Gastrocnemius medialis (tissue), 4 donors: ENCODE results near the gene RARA. TPM values are rescaled to one million over a fixed set of nuclear protein-coding genes. Genes with fewer than 3 reads are reported as not detected.

ENCODE experiments used
- ATAC-seq, 2 donors: fragments of 150-250 bp; one replicate each; pipeline ENCODE4 v1.9.1; 2016
- DNase-seq, 2 donors: peaks; one replicate each; pipeline ENCODE4 v3.0.0-alpha.2; 2019
- H3K27ac ChIP-seq, 4 donors: fragments of 200-600 bp; sonication (generic); 1 replicate in 1 of 4; 2 replicates in 3 of 4; pipeline ENCODE4 v1.5.1; 2016 to 2018; ENCODE audit warnings: mild to moderate bottlenecking in 2 of 4, moderate library complexity in 1 of 4
- H3K27me3 ChIP-seq, 3 donors: fragments of 200-600 bp; sonication (generic) in 2 of 3; 1 replicate in 1 of 3; 2 replicates in 2 of 3; pipeline versions ENCODE4 v1.5.1 to v1.6.0; 2016 to 2019; ENCODE audit warnings: mild to moderate bottlenecking in 1 of 3, moderate library complexity in 1 of 3
- H3K36me3 ChIP-seq, 2 donors: fragments of 200-600 bp; sonication (generic) in 1 of 2; one replicate each; pipeline ENCODE4 v1.5.1; 2017 to 2018
- H3K4me1 ChIP-seq, 2 donors: fragments of 200-600 bp; sonication (generic) in 1 of 2; one replicate each; pipeline ENCODE4 v1.5.1; 2016 to 2017; ENCODE audit warnings: mild to moderate bottlenecking in 2 of 2
- H3K4me3 ChIP-seq, 4 donors: fragments of 200-600 bp; sonication (generic) in 3 of 4; 1 replicate in 1 of 4; 2 replicates in 3 of 4; pipeline ENCODE4 v1.5.1; 2016 to 2019; ENCODE audit warnings: mild to moderate bottlenecking in 2 of 4
- H3K9me3 ChIP-seq, 3 donors: fragments of 200-600 bp; sonication (generic) in 2 of 3; 1 replicate in 1 of 3; 2 replicates in 2 of 3; pipeline ENCODE4 v1.5.1; 2016 to 2019
- CTCF ChIP-seq, 5 experiments: fragments of 450-650 bp in 3 of 5; fragments of 200-600 bp in 2 of 5; sonication (generic) in 2 of 5; IDR thresholded peaks in 4 of 5; conservative IDR thresholded peaks in 1 of 5; 1 replicate in 4 of 5; 2 replicates in 1 of 5; pipeline ENCODE4 v1.5.1; 2016 to 2019; ENCODE audit warnings: antibody characterized with exemption in 5 of 5, mild to moderate bottlenecking in 3 of 5, moderate library complexity in 3 of 5
- POLR2A ChIP-seq, 2 donors: fragments of 450-650 bp; IDR thresholded peaks; one replicate each; pipeline ENCODE4 v1.6.1; 2017; ENCODE audit warnings: antibody characterized with exemption in 2 of 2, mild to moderate bottlenecking in 2 of 2, moderate library complexity in 2 of 2
- in situ Hi-C, 4 donors: fragments of 200-750 bp; cut with MboI; loops; one replicate each; pipeline versions ENCODE4 v1.15.0 to v1.8.0; 2017; ENCODE audit warnings: low sequenced_read_pairs in 4 of 4
- intact Hi-C: fragments of 100-400 bp; cut with DNase I; formaldehyde crosslinking; loops from one replicate; pipeline ENCODE4 v1.15.1; 2023; ENCODE audit warnings: low total_unique reads
- total RNA-seq, 4 donors: library from RNA; depleted of rRNA; stranded (reverse); fragments of >200 nt; gene quantifications; one replicate each; pipeline versions ENCODE4 v1.1.0 to v1.2.3, GENCODE V29; 2016

The RARA gene
- total RNA-seq, 4 donors from 2014 or later, result 20.3 to 67.0 (median 48.4) TPM

- Histone ChIP-seq H3K27ac (no peak overlapping the region), H3K4me1 (no peaks in the 10 kb centered on the region), H3K27me3 (no peaks in the 10 kb centered on the region), H3K4me3 (no peak overlapping the region), H3K36me3 (no peaks in the 10 kb centered on the region), H3K9me3 (no peaks in the 10 kb centered on the region)
- intact Hi-C loops, result loop anchor here (1.0 to 5.0 kb wide), 4 partner anchors 42 to 134 kb away; partner anchors contain the start of gene IGFBP4
- in situ Hi-C loops, result no loop called here
- peak in 1 of 2 donors; percentile 74 for ATAC-seq
- TF ChIP-seq CTCF (IDR thresholded peaks at IDR 0.05 in 4 of 5, conservative IDR thresholded peaks at IDR 0.05 in 1 of 5) (peak; percentile 47 to 71 (median 56)), POLR2A (IDR thresholded peaks at IDR 0.05) (no peak)
- no peak for DNase-seq
Measured at GRCh38 chr17:40399185-40399584, 90.2 kb downstream of the RARA start.

- no peaks in the 10 kb centered on the region for H3K4me1 ChIP-seq
- no peak overlapping the region for H3K4me3 ChIP-seq
- intact Hi-C loops (no loop called here), in situ Hi-C loops (no loop called here)
- no peaks in the 10 kb centered on the region for H3K36me3 ChIP-seq
- no peak for TF ChIP-seq POLR2A (IDR thresholded peaks at IDR 0.05)
- no peak for TF ChIP-seq CTCF (IDR thresholded peaks at IDR 0.05 in 4 of 5, conservative IDR thresholded peaks at IDR 0.05 in 1 of 5)
- H3K27me3 ChIP-seq, result no peaks in the 10 kb centered on the region
- H3K9me3 ChIP-seq, result no peaks in the 10 kb centered on the region
- no peak for ATAC-seq
- H3K27ac ChIP-seq, result no peak overlapping the region
- no peak for DNase-seq
Measured at GRCh38 chr17:40402668-40403067, 93.7 kb downstream of the RARA start.

GRCh38 chr17:40404003-40404402 is 95.0 kb downstream of the RARA start:
- Histone ChIP-seq H3K36me3 (no peaks in the 10 kb centered on the region), H3K4me1 (no peaks in the 10 kb centered on the region), H3K4me3 (no peak overlapping the region), H3K27me3 (no peaks in the 10 kb centered on the region), H3K9me3 (no peaks in the 10 kb centered on the region), H3K27ac (no peak overlapping the region)
- intact Hi-C loops, result no loop called here
- DNase-seq (no peak), ATAC-seq (no peak)
- in situ Hi-C loops, result no loop called here
- TF ChIP-seq CTCF (IDR thresholded peaks at IDR 0.05 in 4 of 5, conservative IDR thresholded peaks at IDR 0.05 in 1 of 5), result no peak
- TF ChIP-seq POLR2A (IDR thresholded peaks at IDR 0.05), result no peak

Other genes with a start within 250 kb of the RARA start
- gene THRA, start 246.2 kb upstream of the RARA start, total RNA-seq, result 10 to 100 TPM; 42.2 to 71.6 (median 48.2) TPM
- gene NR1D1, start 208.6 kb upstream of the RARA start, total RNA-seq, result 10 to 100 TPM; 16.0 to 34.2 (median 18.3) TPM
- 10 to 100 TPM; 75.7 to 96.3 (median 85.9) TPM for gene MSL1, start 187.2 kb upstream of the RARA start, total RNA-seq
- gene CASC3, start 168.6 kb upstream of the RARA start, total RNA-seq, result 10 to 100 TPM; 35.8 to 41.3 (median 39.8) TPM
- gene RAPGEFL1, start 131.7 kb upstream of the RARA start, total RNA-seq, result 1 to 10 TPM; 1.8 to 5.8 (median 5.2) TPM
- 1 to 10 TPM; 4.6 to 6.2 (median 5.4) TPM for gene WIPF2, start 89.9 kb upstream of the RARA start, total RNA-seq
- under 1 TPM in 3 of 4 donors, not detected in 1; 0.27 to 0.75 (median 0.66) TPM for gene CDC6, start 21.3 kb upstream of the RARA start, total RNA-seq
- 1 to 10 TPM in 1 of 4 donors, under 1 TPM in 1, not detected in 2; 0.98 to 1.2 TPM for gene GJD3, start 55.6 kb downstream of the RARA start, total RNA-seq
- gene TOP2A, start 108.7 kb downstream of the RARA start, total RNA-seq, result 1 to 10 TPM in 2 of 4 donors, under 1 TPM in 2; 0.26 to 1.6 (median 1.0) TPM
- 10 to 100 TPM; 14.5 to 56.8 (median 36.5) TPM for gene IGFBP4, start 134.3 kb downstream of the RARA start, total RNA-seq
- under 1 TPM in 1 of 4 donors, not detected in 3; 0.18 TPM for gene TNS4, start 192.4 kb downstream of the RARA start, total RNA-seq